Measurements from ENCODE around the gene MGA.

MGA gene

GRCh38 chr15:41660235-41661077, at the start of gene MGA:
MGA (plus strand) TSS chr15:41660405.
- peak; percentile 84 to 89 for DNase-seq (ENCODE audit: low read depth in 2 of 2)

GRCh38 chr15:41620536-41621199, 39.5 kb upstream of the MGA start:
- DNase-seq (ENCODE audit: low read depth in 2 of 2), result no peak

GRCh38 chr15:41621200-41622193, 38.7 kb upstream of the MGA start:
- peak; percentile 65 to 81 for DNase-seq (ENCODE audit: low read depth in 2 of 2)

GRCh38 chr15:41622901-41623300, 37.3 kb upstream of the MGA start:
- DNase-seq (ENCODE audit: low read depth in 2 of 2), result no peak

GRCh38 chr15:41627203-41627602, 33.0 kb upstream of the MGA start:
- no peak for DNase-seq (ENCODE audit: low read depth in 2 of 2)

GRCh38 chr15:41629463-41629862, 30.7 kb upstream of the MGA start:
- DNase-seq (ENCODE audit: low read depth in 2 of 2), result no peak

- no peak for DNase-seq (ENCODE audit: low read depth in 2 of 2)
Observed at GRCh38 chr15:41629883-41630282, 30.3 kb upstream of the MGA start.

GRCh38 chr15:41630616-41631217, 29.5 kb upstream of the MGA start:
- DNase-seq (ENCODE audit: low read depth in 2 of 2), result no peak

GRCh38 chr15:41631880-41632470, 28.2 kb upstream of the MGA start:
- no peak for DNase-seq (ENCODE audit: low read depth in 2 of 2)

- DNase-seq (ENCODE audit: low read depth in 2 of 2), result no peak
Observed at GRCh38 chr15:41633609-41634008, 26.6 kb upstream of the MGA start.

GRCh38 chr15:41634072-41634626, 26.1 kb upstream of the MGA start:
- DNase-seq (ENCODE audit: low read depth in 2 of 2), result no peak

GRCh38 chr15:41637086-41637485, 23.1 kb upstream of the MGA start:
- DNase-seq (ENCODE audit: low read depth in 2 of 2), result no peak

GRCh38 chr15:41640985-41641384, 19.2 kb upstream of the MGA start:
- no peak for DNase-seq (ENCODE audit: low read depth in 2 of 2)

- DNase-seq (ENCODE audit: low read depth in 2 of 2), result no peak
Observed at GRCh38 chr15:41647262-41647661, 12.9 kb upstream of the MGA start.

- DNase-seq (ENCODE audit: low read depth in 2 of 2), result no peak
Observed at GRCh38 chr15:41648097-41648496, 12.1 kb upstream of the MGA start.

- DNase-seq (ENCODE audit: low read depth in 2 of 2), result no peak
Observed at GRCh38 chr15:41648770-41649169, 11.4 kb upstream of the MGA start.

- DNase-seq (ENCODE audit: low read depth in 2 of 2), result no peak
Observed at GRCh38 chr15:41650806-41651205, 9.4 kb upstream of the MGA start.

- DNase-seq (ENCODE audit: low read depth in 2 of 2), result no peak
Observed at GRCh38 chr15:41651373-41651772, 8.8 kb upstream of the MGA start.

GRCh38 chr15:41653760-41654159, 6.4 kb upstream of the MGA start:
- DNase-seq (ENCODE audit: low read depth in 2 of 2), result no peak

- no peak for DNase-seq (ENCODE audit: low read depth in 2 of 2)
Observed at GRCh38 chr15:41655716-41656115, 4.5 kb upstream of the MGA start.

GRCh38 chr15:41656188-41656587, 4.0 kb upstream of the MGA start:
- DNase-seq (ENCODE audit: low read depth in 2 of 2), result no peak
